HepG2 (cell line): ENCODE data around the gene VIPR1. TPM values are rescaled to one million over a fixed set of nuclear protein-coding genes. Genes with fewer than 3 reads are reported as not detected.
A peak's percentile ranks its signal among the peaks of the same experiment; 100 is the strongest.

Experiments used
- ATAC-seq: fragments of 200-7000 bp; cut with Tn5 transposase; 3 replicates; pipeline ENCODE4 v1.9.1; 2020; ENCODE audit warnings: mild to moderate bottlenecking, moderate library complexity
- BruUV-seq: library from RNA; stranded (reverse); fragments of 400-500 nt; replicated peaks from 2 replicates; lab custom pipeline; 2021; lab: Mats Ljungman, UMichigan
- CTCF ChIA-PET: fragments of 300-600 bp; formaldehyde crosslinking; extraction: SDS; loops from one replicate; lab custom pipeline; 2021; ENCODE audit warnings: low total read pairs, inconsistent platforms, low intra/inter-chr PET ratio; lab: Yijun Ruan, JAX
- POLR2A ChIA-PET: fragments of 350-600 bp; sonication (Branson Sonifier 250); formaldehyde crosslinking; loops from one replicate; lab custom pipeline; 2020; ENCODE audit warnings: antibody characterized with exemption, inconsistent platforms; lab: Yijun Ruan, JAX
- DNase-seq: peaks from one replicate; pipeline ENCODE4 v3.0.0-alpha.2; 2015; ENCODE audit warnings: low spot score
- FAIRE-seq: peaks from 3 replicates; lab custom pipeline; 2011; peaks lifted over from hg19 to GRCh38; lab: Jason Lieb, UNC
- H2AFZ ChIP-seq: one replicate; pipeline ENCODE4 v1.6.1; 2011; ENCODE audit warnings: low read length, inconsistent platforms
- H3K27ac ChIP-seq: fragments of 300-600 bp; 3 replicates; pipeline ENCODE4 v1.8.0; 2011; ENCODE audit warnings: mixed run types, mild to moderate bottlenecking, mixed read lengths, low read length, inconsistent platforms; ENCODE audit not compliant: insufficient read depth; ENCODE audit errors: extremely low read length
- H3K27me3 ChIP-seq, 2 experiments: fragments of 200-600 bp in 1 of 2; 2 replicates in 1 of 2; 3 replicates in 1 of 2; pipeline versions ENCODE4 v1.6.0 to v1.8.0; 2011; ENCODE audit warnings: low read length in 2 of 2, mild to moderate bottlenecking in 2 of 2, moderate library complexity in 2 of 2, inconsistent platforms in 1 of 2; ENCODE audit not compliant: insufficient read depth in 2 of 2, control insufficient read depth in 1 of 2
- H3K36me3 ChIP-seq, 2 experiments: fragments of 200-600 bp in 1 of 2; replicated peaks in 1 of 2; 2 replicates in 1 of 2; 3 replicates in 1 of 2; pipeline versions ENCODE4 v1.5.1 to v1.8.0; 2011; ENCODE audit warnings: low read length in 2 of 2, inconsistent platforms in 1 of 2; ENCODE audit not compliant: insufficient read depth in 2 of 2, control insufficient read depth in 1 of 2
- H3K4me1 ChIP-seq: 2 replicates; pipeline ENCODE4 v1.5.1; 2012; ENCODE audit warnings: low read length, inconsistent platforms; ENCODE audit not compliant: insufficient read depth
- H3K4me2 ChIP-seq: 2 replicates; pipeline ENCODE4 v1.6.0; 2011; ENCODE audit warnings: low read depth, low read length, inconsistent platforms
- H3K4me3 ChIP-seq, 3 experiments: fragments of 200-600 bp in 1 of 3; sonication (generic), shearing (Covaris generic) in 1 of 3; replicated peaks in 1 of 3; 2 replicates each; pipeline ENCODE4 v1.5.1; 2011 to 2016; ENCODE audit warnings: low read length in 3 of 3, inconsistent platforms in 2 of 3, low read depth in 2 of 3, mild to moderate bottlenecking in 2 of 3, control low read depth in 1 of 3, mixed read lengths in 1 of 3; ENCODE audit not compliant: insufficient read depth in 1 of 3
- H3K79me2 ChIP-seq: one replicate; pipeline ENCODE4 v1.6.1; 2011; ENCODE audit warnings: low read length, inconsistent platforms; ENCODE audit not compliant: insufficient read depth
- H3K9ac ChIP-seq: 2 replicates; pipeline ENCODE4 v1.6.0; 2011; ENCODE audit warnings: mild to moderate bottlenecking, low read depth, low read length, inconsistent platforms; ENCODE audit not compliant: insufficient read depth
- H3K9me3 ChIP-seq: 2 replicates; pipeline ENCODE4 v1.5.1; 2012; ENCODE audit warnings: mild to moderate bottlenecking, low read length
- H4K20me1 ChIP-seq: 2 replicates; pipeline ENCODE4 v1.6.0; 2011; ENCODE audit warnings: inconsistent platforms, mild to moderate bottlenecking, low read length, moderate library complexity; ENCODE audit not compliant: insufficient read depth
- ADNP ChIP-seq: sonication (generic); formaldehyde crosslinking; IDR thresholded peaks from 2 replicates; pipeline ENCODE4 v1.4.0; 2020; ENCODE audit warnings: missing genetic modification reagents
- FOXA1 ChIP-seq, 2 experiments: fragments of 450-650 bp in 1 of 2; sonication (generic) in 1 of 2; formaldehyde crosslinking in 1 of 2; IDR thresholded peaks; 2 replicates each; pipeline versions ENCODE4 v1.4.0 to v1.6.1; 2016 to 2020; ENCODE audit warnings: missing genetic modification reagents in 1 of 2
- NFE2L1 ChIP-seq: sonication (generic); formaldehyde crosslinking; IDR thresholded peaks from 2 replicates; pipeline ENCODE4 v1.4.0; 2020; ENCODE audit warnings: missing genetic modification reagents, mild to moderate bottlenecking, borderline replicate concordance
- NFYC ChIP-seq: IDR thresholded peaks from 2 replicates; pipeline ENCODE4 v1.6.1; 2016; ENCODE audit warnings: missing genetic modification reagents, missing compliant biosample characterization
- PAX8 ChIP-seq: sonication (generic); formaldehyde crosslinking; IDR thresholded peaks from 2 replicates; pipeline ENCODE4 v1.8.0; 2022; ENCODE audit warnings: mild to moderate bottlenecking, missing genetic modification reagents, borderline replicate concordance
- POGK ChIP-seq: sonication (generic); formaldehyde crosslinking; conservative IDR thresholded peaks from 2 replicates; pipeline ENCODE4 v1.8.0; 2022; ENCODE audit warnings: mild to moderate bottlenecking, moderate library complexity, missing genetic modification reagents
- RBFOX2 ChIP-seq: fragments of 200-400 bp; formaldehyde crosslinking; IDR thresholded peaks from 2 replicates; pipeline ENCODE4 v1.6.1; 2017; ENCODE audit warnings: low read depth, mild to moderate bottlenecking, low read length
- SMAD1 ChIP-seq: sonication (generic); formaldehyde crosslinking; IDR thresholded peaks from 2 replicates; pipeline ENCODE4 v1.4.0; 2020; ENCODE audit warnings: missing genetic modification reagents, low read depth, mild to moderate bottlenecking, borderline replicate concordance
- TBX2 ChIP-seq: sonication (generic); formaldehyde crosslinking; IDR thresholded peaks from 2 replicates; pipeline ENCODE4 v1.5.0; 2020; ENCODE audit warnings: missing genetic modification reagents, mild to moderate bottlenecking, borderline replicate concordance
- ZFP36L2 ChIP-seq: sonication (generic); formaldehyde crosslinking; IDR thresholded peaks from 2 replicates; pipeline ENCODE4 v1.4.0; 2020; ENCODE audit warnings: missing genetic modification reagents
- ZMYM2 ChIP-seq: sonication (generic); formaldehyde crosslinking; IDR thresholded peaks from 2 replicates; pipeline ENCODE4 v1.8.0; 2022; ENCODE audit warnings: mild to moderate bottlenecking, missing genetic modification reagents
- ZNF414 ChIP-seq: sonication (generic); formaldehyde crosslinking; IDR thresholded peaks from 2 replicates; pipeline ENCODE4 v1.5.0; 2020; ENCODE audit warnings: missing genetic modification reagents
- ZSCAN29 ChIP-seq: sonication (generic); formaldehyde crosslinking; conservative IDR thresholded peaks from 2 replicates; pipeline ENCODE4 v1.4.0; 2020; ENCODE audit warnings: mild to moderate bottlenecking, missing genetic modification reagents
- WGBS: methylation state at CpG from one replicate; pipeline ENCODE4 v1.1.6; 2017; ENCODE audit warnings: low lambda C conversion rate; 5-methylcytosine and 5-hydroxymethylcytosine counted together
- in situ Hi-C: cut with HindIII; loops from 2 replicates; pipeline ENCODE4 v1.10.0; 2017; ENCODE audit warnings: low pct_unique_long_range_greater_than_20kb; ENCODE audit not compliant: extremely low pct_ligation_motif_present
- intact Hi-C: fragments of 100-400 bp; cut with micrococcal nuclease; formaldehyde crosslinking; loops from one replicate; pipeline ENCODE4 v1.10.0; 2022; ENCODE audit not compliant: unreplicated experiment
- polyA plus RNA-seq, 8 experiments: library from polyadenylated mRNA; depleted of rRNA in 3 of 8; stranded (reverse) in 7 of 8; unstranded in 1 of 8; fragments of >200 nt; fragmentation: Illumina TruSeq in 4 of 8; extraction: Trizol in 4 of 8; gene quantifications; 2 replicates each; pipeline versions ENCODE4 v1.2.1 to v1.2.3, GENCODE V29; 2011 to 2016; ENCODE audit warnings: low read depth in 4 of 8, missing spikeins in 1 of 8, mixed read lengths in 1 of 8; ENCODE audit not compliant: insufficient read depth in 1 of 8
- total RNA-seq, 5 experiments: library from RNA; depleted of rRNA; stranded (reverse); fragments of >200 nt; fragmentation: Illumina TruSeq; extraction: Trizol; gene quantifications; 2 replicates each; pipeline ENCODE4 v1.2.3, GENCODE V29; 2016; ENCODE audit warnings: low read depth in 1 of 5
- TF ChIP-seq, protein P1 (sequence below), 2 experiments: sonication (generic) in 1 of 2; formaldehyde crosslinking in 1 of 2; IDR thresholded peaks; 2 replicates each; pipeline versions ENCODE4 v1.5.1 to v1.6.1; 2011 to 2020; ENCODE audit warnings: borderline replicate concordance in 1 of 2, low read depth in 1 of 2, low read length in 1 of 2, mild to moderate bottlenecking in 1 of 2, missing genetic modification reagents in 1 of 2, moderate library complexity in 1 of 2

Gene VIPR1
- total and polyA plus RNA-seq, 2 of the 13 experiments (the other 11 are each of a cell fraction or from before 2014, with no cell fraction given), result 0.04 to 0.11 TPM

DNA sequence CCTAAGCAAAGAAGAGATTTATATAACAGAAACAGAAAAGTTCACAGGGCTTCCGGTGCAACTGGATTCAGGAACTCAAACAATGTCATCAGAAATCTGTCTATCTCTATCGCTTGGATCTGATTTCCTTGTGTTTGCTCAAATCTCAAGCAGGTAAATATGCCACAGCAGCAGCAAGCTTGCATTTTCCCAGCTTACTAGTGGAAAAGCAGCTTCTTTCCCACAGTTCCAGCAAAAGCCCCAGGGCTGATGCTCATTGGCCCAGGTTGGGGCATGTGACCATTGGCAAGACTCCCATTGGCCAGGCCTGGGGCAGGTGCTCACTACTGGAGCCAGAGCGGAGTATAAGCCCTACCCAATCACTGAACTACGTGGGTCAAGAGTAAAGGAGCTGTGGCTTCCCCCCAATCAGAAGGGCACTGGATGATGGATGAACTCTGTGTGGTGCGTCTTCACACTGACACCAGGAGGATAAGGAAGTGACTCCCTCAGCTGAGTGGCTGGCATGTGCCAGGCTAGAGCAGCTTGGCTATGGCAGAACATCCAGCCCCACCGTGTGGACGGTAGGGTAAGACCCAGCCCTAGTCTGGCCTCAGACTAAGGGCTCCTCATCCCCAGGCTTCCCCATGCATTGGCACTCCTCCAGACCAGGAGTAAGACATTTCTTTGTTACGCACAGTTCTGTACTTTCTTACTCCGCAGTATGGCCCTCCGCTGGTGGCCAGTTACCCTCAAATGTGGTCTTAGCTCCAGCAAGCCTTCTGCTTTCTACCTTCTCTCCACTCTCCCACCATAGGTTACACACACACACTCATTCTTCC, 13.1 kb upstream of the VIPR1 start:
- in situ Hi-C loops (no loop called here), intact Hi-C loops (no loop called here)
- no peak overlapping the region for H2AFZ ChIP-seq
- H3K4me1 ChIP-seq, result no peaks in the 10 kb centered on the region
- 74% methylated on average over 8 of the region's 10 CpGs for WGBS
- no peak overlapping the region for H3K4me2 ChIP-seq
- POLR2A ChIA-PET, result no interaction called here
- CTCF ChIA-PET, result no interaction called here
- no peaks in the 10 kb centered on the region for H3K79me2 ChIP-seq
- FAIRE-seq (no peak), ATAC-seq (no peak; the same call in 2 of the 3 replicates), DNase-seq (no peak)
- H3K9ac ChIP-seq, result no peak overlapping the region
- no peaks in the 10 kb centered on the region for H3K36me3 ChIP-seq
- H3K9me3 ChIP-seq, result no peaks in the 10 kb centered on the region
- no peak overlapping the region for H3K4me3 ChIP-seq
- H3K27me3 ChIP-seq, result peaks cover 0 to 2% of the 10 kb centered on the region in 2 experiments; a peak in 1 of 5 replicates
- no peak for TF ChIP-seq TBX2
- TF ChIP-seq ZNF414 (CRISPR knock-in tag), result no peak
- TF ChIP-seq POGK (CRISPR knock-in tag), result no peak
- TF ChIP-seq PAX8 (CRISPR knock-in tag), result no peak
- TF ChIP-seq ZFP36L2 (CRISPR knock-in tag), result no peak
- TF ChIP-seq ADNP (CRISPR knock-in tag), result no peak
- TF ChIP-seq RBFOX2, result no peak
- no peak for TF ChIP-seq ZMYM2 (CRISPR knock-in tag)
- TF ChIP-seq SMAD1, result no peak
- TF ChIP-seq, protein P1, sequence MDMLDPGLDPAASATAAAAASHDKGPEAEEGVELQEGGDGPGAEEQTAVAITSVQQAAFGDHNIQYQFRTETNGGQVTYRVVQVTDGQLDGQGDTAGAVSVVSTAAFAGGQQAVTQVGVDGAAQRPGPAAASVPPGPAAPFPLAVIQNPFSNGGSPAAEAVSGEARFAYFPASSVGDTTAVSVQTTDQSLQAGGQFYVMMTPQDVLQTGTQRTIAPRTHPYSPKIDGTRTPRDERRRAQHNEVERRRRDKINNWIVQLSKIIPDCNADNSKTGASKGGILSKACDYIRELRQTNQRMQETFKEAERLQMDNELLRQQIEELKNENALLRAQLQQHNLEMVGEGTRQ (IDR thresholded peaks at IDR 0.05; ENCODE audit: low read depth, low read length), result no peak
- TF ChIP-seq, protein P1 (CRISPR knock-in tag; IDR thresholded peaks at IDR 0.05; ENCODE audit: borderline replicate concordance), result peak; percentile 26; the same call in 1 of the 2 replicates
- TF ChIP-seq ZSCAN29 (CRISPR knock-in tag), result no peak
- TF ChIP-seq NFYC (CRISPR knock-in tag), result peak; percentile 27; the same call in 1 of the 2 replicates
- TF ChIP-seq FOXA1 (IDR thresholded peaks at IDR 0.05), result no peak
- no peak for TF ChIP-seq FOXA1 (CRISPR knock-in tag; IDR thresholded peaks at IDR 0.05)
- no peak for TF ChIP-seq NFE2L1 (CRISPR knock-in tag)
- no TSS peak for BruUV-seq
- no peaks in the 10 kb centered on the region for H4K20me1 ChIP-seq
- no peak overlapping the region for H3K27ac ChIP-seq
